Measurements from ENCODE around the gene ARL16. TPM values are rescaled to one million over a fixed set of nuclear protein-coding genes. Genes with fewer than 3 reads are reported as not detected.

The ARL16 gene
- total RNA-seq, 1 experiment from 2014 or later, result 47.5 TPM

DNA sequence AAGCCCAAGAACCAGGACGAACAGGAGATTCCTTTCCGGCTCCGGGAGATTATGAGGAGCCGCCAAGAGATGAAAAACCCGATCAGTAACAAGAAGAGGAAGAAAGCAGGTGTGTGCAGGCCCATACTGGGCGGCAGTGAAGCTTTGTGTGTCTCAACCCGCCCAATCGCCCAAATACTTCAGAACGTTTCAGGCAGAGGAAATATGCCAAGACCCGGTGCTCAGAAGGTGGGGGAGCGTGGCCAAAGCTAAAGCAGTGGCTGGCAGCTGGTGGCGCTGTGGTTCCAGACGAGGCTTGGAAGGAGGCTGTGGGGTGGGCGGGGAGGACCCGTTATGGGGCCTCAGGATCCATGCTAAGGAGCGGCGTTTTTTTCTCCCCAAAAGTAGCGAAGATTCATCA lies 15.8 kb downstream of the ARL16 start:
- peaks cover 36 to 44% of the 10 kb centered on the region in 2 experiments for H3K4me1 ChIP-seq (ENCODE audit: control insufficient read depth in 1 of 2, insufficient read depth in 2 of 2, low read length in 2 of 2)
- peaks cover 72% of the 10 kb centered on the region for H3K79me2 ChIP-seq (ENCODE audit: insufficient read depth, low read length)
- H2AFZ ChIP-seq (ENCODE audit: low read depth, low read length, poor library complexity, severe bottlenecking), result no peak overlapping the region
- H3K27ac ChIP-seq (ENCODE audit: low read depth, low read length), result peak overlapping the region; percentile 86
- H3K9me2 ChIP-seq (ENCODE audit: insufficient read depth), result no peaks in the 10 kb centered on the region
- TF ChIP-seq, protein P1, sequence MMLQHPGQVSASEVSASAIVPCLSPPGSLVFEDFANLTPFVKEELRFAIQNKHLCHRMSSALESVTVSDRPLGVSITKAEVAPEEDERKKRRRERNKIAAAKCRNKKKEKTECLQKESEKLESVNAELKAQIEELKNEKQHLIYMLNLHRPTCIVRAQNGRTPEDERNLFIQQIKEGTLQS (IDR thresholded peaks at IDR 0.05), result no peak
- TF ChIP-seq ZNF274 (IDR thresholded peaks at IDR 0.05; ENCODE audit: low read depth, low read length) (no peak), POLR2AphosphoS5 (IDR thresholded peaks at IDR 0.05; ENCODE audit: low read depth, low read length) (no peak), EGR1 (IDR thresholded peaks at IDR 0.05; ENCODE audit: low read depth) (no peak), RAD21 (IDR thresholded peaks at IDR 0.05; ENCODE audit: low read depth) (no peak), YY1 (IDR thresholded peaks at IDR 0.05; ENCODE audit: extremely low read depth, insufficient replicate concordance, low read depth, low read length) (peak; percentile 40), CBX3 (IDR thresholded peaks at IDR 0.05; ENCODE audit: low read depth) (no peak), EZH2phosphoT487 (IDR thresholded peaks at IDR 0.05; ENCODE audit: borderline replicate concordance) (no peak), TCF7L2 (IDR thresholded peaks at IDR 0.05; ENCODE audit: borderline replicate concordance, extremely low read depth, insufficient read depth, insufficient read length) (no peak), SP1 (IDR thresholded peaks at IDR 0.05; ENCODE audit: low read depth) (no peak), ELF1 (IDR thresholded peaks at IDR 0.05; ENCODE audit: borderline replicate concordance, low read depth) (no peak)
- TF ChIP-seq, protein P2, sequence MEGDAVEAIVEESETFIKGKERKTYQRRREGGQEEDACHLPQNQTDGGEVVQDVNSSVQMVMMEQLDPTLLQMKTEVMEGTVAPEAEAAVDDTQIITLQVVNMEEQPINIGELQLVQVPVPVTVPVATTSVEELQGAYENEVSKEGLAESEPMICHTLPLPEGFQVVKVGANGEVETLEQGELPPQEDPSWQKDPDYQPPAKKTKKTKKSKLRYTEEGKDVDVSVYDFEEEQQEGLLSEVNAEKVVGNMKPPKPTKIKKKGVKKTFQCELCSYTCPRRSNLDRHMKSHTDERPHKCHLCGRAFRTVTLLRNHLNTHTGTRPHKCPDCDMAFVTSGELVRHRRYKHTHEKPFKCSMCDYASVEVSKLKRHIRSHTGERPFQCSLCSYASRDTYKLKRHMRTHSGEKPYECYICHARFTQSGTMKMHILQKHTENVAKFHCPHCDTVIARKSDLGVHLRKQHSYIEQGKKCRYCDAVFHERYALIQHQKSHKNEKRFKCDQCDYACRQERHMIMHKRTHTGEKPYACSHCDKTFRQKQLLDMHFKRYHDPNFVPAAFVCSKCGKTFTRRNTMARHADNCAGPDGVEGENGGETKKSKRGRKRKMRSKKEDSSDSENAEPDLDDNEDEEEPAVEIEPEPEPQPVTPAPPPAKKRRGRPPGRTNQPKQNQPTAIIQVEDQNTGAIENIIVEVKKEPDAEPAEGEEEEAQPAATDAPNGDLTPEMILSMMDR (IDR thresholded peaks at IDR 0.05 in 2 of 3, conservative IDR thresholded peaks at IDR 0.05 in 1 of 3; ENCODE audit: borderline replicate concordance in 1 of 3, insufficient read depth in 1 of 3, low read depth in 2 of 3, low read length in 2 of 3), result peak in 2 of 3 experiments; percentile 55 to 64; a peak in 4 of 6 replicates
- peak; percentile 17; the same call in 1 of the 2 replicates for ATAC-seq
- no peaks in the 10 kb centered on the region for H3K9me3 ChIP-seq (ENCODE audit: control insufficient read depth in 1 of 2, insufficient read depth in 1 of 2, low read depth in 1 of 2, low read length in 2 of 2)
- no peaks in the 10 kb centered on the region for H3K27me3 ChIP-seq (ENCODE audit: insufficient read depth, low read length)
- no peak for DNase-seq (ENCODE audit: low read depth, low spot score)
- H3K36me3 ChIP-seq (ENCODE audit: control insufficient read depth in 1 of 2, insufficient read depth in 2 of 2, low read length in 2 of 2), result peaks cover 35 to 56% of the 10 kb centered on the region in 2 experiments
- POLR2A ChIA-PET, result interaction anchor here (1.3 to 2.7 kb wide), 2 partner anchors 8 to 16 kb away, joined by 6 to 9 read pairs; partner anchors contain the start of genes ARL16 and HGS
- peak overlapping the region; percentile 78 to 84 for H3K4me3 ChIP-seq (replicated peaks in 1 of 2; ENCODE audit: low read depth in 1 of 2, low read length in 2 of 2)
- RAD21 ChIA-PET (ENCODE audit: low non-redundant PET in 1 of 2, low total read pairs in 2 of 2, uncharacterized antibody in 2 of 2, unreplicated experiment in 2 of 2), result interaction anchor here in 1 of 2 experiments (2.2 kb wide), 1 partner anchor 16 kb away, joined by 4 read pairs; the partner anchor contains the start of genes ARL16 and HGS
- intact Hi-C loops (cut with micrococcal nuclease), result loop anchor here (1.0 kb wide), 2 partner anchors 16 to 30 kb away; partner anchors contain the start of genes ARL16, NPLOC4 and TSPAN10
- H4K20me1 ChIP-seq (ENCODE audit: insufficient read depth), result peaks cover 3% of the 10 kb centered on the region; the same call in 1 of the 2 replicates
- BruUV-seq (replicated peaks), result TSS peak; percentile 46
- CTCF ChIA-PET, result interaction anchor here (0.7 to 1.1 kb wide), 3 partner anchors 29 to 36 kb away, joined by 3 read pairs; no protein-coding TSS in a partner anchor
- peak overlapping the region; percentile 97 for H3K9ac ChIP-seq (ENCODE audit: low read length)
- H3K4me2 ChIP-seq (ENCODE audit: low read length), result peak overlapping the region; percentile 89
